Renal cortex interstitium (tissue), 11 donors: ENCODE data around the gene CUX1. TPM values are rescaled to one million over a fixed set of nuclear protein-coding genes. Genes with fewer than 3 reads are reported as not detected.

Experiments used
- DNase-seq, 11 donors: peaks; one replicate each; pipeline ENCODE4 v3.0.0-alpha.2; 2013; ENCODE audit warnings: low read depth in 9 of 11, low spot score in 4 of 11; ENCODE audit errors: extremely low read depth in 1 of 11
- polyA plus RNA-seq, 3 donors: library from polyadenylated mRNA; unstranded; fragments of 120-200 nt; gene quantifications; one replicate each; pipeline ENCODE4 v1.2.1, GENCODE V29; 2013; ENCODE audit not compliant: insufficient read length in 3 of 3

Gene CUX1
- polyA plus RNA-seq, 3 donors: 93.9 to 103 (median 98.0) TPM

DNA sequence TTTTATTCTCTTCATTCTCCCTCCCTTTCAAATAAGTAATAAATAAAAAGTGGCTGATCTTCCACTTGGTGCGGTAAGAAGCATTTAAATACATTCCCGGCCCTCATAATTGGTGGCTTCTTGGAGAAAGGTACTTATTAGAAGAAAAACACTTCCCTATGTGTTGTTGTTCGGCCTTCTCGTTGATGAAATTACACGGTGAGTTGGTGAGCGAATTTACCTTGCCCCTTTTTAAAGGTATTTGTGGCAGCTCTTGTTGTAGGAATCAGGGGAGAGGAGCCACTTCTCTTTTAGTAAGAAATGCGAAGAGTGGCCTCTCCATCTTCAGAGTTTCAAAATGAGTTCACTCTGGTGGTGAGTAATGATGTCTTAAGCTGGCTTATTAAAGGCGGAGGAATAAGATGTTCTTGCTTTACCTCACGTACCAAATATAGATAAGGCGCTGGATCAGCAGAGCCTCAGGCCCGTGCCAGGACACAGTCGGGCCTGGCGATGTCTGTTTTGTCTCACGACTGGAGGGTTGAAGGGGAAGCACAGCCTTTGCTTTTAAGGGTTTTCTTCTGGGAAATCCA is 135.9 kb downstream of the CUX1 start:
- no peak for DNase-seq

DNA sequence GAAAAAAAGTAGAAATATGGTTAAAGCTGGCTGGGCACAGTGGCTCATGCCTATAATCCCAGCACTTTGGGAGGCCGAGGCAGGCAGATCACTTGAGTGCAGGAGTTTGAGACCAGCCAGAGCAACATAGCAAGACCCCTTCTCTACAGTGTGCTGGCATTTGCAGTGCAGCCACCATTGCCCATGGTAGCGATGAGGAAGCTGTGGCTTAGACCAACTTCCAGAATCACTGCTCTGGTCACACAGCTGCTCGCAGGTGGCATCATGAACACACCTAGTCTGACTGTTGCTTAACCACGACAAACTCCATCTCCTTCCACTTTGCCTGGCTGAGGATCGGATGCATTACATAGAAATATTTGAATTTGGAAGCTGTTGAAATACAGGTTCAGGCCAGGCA is 137.1 kb downstream of the CUX1 start:
- no peak for DNase-seq

GRCh38 chr7:101956130-101956529 is 138.7 kb downstream of the CUX1 start:
- no peak for DNase-seq

- no peak for DNase-seq
Observed at GRCh38 chr7:101957744-101958525, 140.5 kb downstream of the CUX1 start.

GRCh38 chr7:101959342-101959741 is 141.9 kb downstream of the CUX1 start:
- DNase-seq: no peak

DNA sequence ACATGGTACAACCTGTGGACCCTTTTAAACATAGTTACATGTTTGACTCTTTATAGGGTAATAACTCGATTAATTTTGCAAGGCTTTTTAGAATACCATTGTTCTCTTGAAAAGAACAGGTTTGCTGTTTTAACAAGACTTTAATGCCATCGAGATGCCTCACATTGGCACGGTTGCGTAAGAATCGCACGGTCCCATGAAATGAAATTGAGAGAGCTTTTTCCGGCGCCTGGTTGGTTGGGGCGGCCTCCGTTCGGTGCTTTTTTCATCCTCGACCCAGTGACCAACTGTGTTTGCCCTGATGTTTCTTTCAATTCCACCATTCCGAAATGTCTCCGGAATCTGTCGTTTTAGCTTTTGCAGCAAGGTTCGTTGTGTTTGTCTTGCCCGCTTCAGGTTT is 142.4 kb downstream of the CUX1 start:
- DNase-seq: no peak

- no peak for DNase-seq
Observed at GRCh38 chr7:101960323-101960722, 142.9 kb downstream of the CUX1 start.

DNA sequence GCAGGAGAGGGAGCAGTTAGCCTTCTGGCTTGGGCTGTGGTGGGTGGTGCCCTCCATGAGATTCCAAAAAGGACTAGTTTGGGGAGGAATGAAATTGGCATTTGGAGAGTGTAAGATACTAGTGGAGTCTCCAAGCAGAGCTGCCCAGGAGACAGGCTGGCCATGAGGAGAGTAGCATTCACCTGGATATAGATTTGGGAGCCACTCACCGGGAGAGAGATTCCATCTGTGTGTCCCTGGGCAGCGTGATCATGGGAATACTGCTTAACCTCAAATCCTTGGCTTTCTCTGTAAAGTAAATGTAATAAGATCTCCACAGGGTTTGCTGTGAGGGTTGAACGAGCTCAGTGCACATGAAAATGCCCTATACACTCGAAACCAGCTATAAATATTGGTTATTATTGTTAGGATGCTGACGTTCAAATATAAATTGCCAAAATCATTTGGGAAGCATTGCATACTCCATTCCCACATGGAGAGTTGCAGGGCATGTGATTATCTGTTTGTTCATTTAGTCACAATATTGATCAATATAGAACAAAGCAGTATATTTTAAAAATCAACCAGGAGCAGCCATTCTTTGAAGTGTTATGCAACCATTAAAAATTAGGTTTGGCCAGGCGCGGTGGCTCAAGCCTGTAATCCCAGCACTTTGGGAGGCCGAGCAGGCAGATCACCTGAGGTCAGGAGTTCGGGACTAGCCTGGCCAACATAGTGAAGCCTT is 143.7 kb downstream of the CUX1 start:
- no peak for DNase-seq

DNA sequence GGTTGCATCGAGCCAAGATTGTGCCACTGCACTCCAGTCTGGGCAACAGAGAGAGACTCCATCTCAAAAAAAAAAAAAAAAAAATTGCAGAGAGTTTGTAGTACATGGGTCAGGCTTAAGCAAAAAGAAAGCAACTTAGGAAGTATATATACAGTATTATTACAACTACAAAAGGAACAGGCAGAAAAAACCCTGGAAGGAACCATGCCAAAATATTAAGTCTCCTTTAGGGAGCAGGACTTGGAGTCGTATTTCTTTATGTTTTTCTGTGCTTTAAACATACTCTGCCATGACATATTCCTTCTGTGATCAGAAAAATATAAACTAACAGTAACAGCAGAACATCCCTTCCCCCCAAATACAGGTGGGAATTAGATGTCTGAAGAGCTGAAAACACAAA is 144.4 kb downstream of the CUX1 start:
- no peak for DNase-seq

DNA sequence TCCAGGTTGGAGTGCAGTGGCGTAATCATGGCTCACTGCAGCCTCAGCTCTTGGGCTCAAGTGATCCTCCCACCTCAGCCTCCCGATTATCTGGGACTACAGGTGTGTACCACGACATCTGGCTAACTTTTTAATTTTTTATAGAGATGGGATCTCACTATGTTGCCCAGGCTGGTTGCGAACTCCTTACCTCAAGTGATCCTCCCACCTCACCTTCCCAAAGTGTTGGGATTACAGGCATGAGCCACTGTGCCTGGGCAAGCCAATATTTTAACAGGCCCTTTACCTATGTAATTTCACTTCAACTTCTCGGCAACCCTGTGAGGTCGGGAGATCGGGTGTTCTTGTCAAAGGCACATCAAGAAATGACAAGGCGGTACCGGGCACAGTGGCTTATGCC is 146.3 kb downstream of the CUX1 start:
- no peak for DNase-seq

DNA sequence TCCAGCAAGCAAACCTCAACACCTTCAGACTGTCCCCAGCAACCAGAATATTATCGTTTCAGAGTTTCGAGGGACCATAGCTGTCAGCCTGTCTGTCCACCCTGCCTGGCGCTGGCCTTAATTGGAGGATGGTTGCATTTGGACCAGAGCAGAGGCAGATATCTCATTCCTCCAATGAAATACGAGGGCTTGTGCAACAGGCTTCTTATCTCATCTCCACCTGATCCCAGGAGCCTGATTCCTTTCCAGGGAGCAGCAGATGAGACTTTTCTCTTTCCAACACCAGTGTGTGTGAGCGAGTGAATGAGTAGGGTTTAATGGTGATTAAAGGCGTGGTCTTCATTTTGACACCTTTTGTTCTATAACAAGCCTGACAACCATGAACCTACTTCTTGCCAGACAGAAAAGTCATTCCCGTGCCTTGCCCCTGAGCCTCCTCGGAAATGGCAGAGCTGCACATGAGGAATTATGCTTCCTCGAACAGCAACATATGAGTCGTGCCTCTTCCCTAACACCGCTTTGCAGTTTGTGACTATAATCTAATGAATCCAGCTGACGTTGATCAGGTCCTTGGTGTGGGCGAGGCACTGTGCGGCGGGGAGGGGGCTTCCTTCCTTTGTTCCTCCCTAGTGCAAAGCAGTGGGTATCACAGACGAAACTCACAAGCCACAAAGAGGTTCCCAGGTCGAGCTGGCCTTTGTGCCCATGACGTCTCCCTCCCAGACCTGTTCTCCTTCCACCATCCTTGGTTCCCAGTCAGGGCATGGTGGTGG is 147.4 kb downstream of the CUX1 start:
- no peak for DNase-seq

DNA sequence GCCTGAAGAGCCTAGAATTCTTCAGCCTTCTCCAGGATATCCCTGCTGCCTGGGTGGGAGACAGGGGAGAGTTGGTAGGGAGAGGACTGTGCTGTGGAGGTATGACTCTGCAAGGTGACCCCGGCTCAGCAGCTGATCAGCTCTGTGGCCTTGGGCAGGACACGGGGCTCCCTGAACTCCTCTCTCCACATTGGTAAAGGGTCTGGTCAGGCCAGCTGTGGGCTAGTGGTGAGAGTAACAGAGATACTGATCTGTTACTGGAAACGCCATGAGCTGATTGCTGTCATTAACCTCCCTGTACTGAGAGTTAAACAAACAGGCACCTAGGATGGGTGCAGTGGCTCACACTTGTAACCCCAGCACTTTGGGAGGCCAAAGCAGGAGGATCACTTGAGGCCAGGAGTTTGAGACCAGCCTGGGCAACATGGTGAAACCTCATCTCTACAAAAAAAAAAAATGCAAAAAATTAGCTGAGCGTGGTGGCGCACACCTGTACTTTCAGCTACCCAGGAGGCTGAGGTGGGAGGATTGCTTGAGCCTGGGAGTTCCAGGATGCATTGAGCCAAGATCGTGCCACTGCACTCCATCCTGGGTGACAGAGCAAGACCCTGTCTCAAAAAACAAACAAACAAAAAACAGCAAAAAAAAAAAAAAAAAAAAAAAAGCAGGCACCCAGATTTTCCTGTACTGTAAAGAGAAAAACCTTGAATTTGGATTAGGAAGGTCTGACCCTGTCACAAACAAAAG is 151.5 kb downstream of the CUX1 start:
- DNase-seq: no peak

- no peak for DNase-seq
Observed at GRCh38 chr7:101969997-101970585, 152.7 kb downstream of the CUX1 start.

DNA sequence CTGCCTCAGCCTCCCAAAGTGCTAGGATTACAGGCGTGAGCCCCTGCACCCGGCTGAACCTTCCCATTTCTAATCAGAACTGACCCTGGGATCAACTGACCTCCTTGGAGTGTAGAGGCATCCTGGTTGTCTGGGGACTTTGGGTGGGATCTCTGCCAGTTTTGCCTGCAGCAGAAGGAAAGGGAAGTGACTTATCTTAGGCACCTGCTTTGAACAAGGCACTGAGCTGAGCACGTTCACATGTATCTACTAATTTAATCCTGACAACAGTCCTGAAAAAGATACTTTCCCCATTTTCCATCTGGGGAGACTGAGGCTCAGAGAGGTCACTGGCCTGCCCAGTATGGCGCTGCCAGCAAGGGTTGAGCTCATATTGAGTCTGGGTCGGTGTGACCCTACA is 153.4 kb downstream of the CUX1 start:
- no peak for DNase-seq

DNA sequence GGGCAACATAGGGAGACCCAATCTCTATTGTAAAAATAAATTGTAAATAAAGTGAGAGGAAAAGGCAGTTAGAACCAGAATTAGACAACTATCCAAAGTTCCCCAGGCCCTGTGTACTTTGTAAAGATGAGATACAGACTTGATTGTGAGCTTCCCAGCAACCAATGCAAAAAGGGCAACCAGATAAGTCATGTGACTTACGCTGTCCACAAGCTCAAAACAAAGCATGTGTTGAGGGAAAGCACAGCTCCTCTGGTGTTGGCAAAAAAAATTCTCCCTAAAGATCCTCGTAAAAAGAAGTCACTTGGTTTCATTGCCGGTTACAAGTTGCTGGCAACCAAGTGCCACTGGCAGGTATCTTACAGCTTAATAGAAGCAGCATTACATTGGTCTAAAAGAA is 154.0 kb downstream of the CUX1 start:
- DNase-seq: no peak

DNA sequence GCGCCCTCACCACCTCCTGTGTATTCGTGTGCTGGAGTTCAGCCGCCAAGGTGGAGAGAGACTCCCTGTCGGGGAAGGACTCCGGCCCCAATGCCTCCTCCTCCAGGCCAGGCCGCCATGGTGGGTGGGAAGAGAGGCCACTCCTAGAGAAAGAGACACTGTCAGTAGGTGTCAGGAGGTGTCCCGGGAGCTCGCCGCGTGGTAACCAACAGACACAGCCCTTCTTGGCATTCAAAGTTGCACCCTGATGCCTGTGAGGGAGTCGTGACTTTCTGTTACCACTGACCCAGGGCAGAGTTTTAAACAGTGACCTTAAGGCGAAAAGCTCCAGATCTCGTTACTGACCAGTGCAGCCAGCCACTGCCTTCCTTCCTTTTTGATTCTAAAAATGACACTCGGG is 155.2 kb downstream of the CUX1 start:
- no peak for DNase-seq

GRCh38 chr7:101973130-101973529 is 155.7 kb downstream of the CUX1 start:
- no peak for DNase-seq

- DNase-seq: no peak
Observed at GRCh38 chr7:101974393-101974792, 157.0 kb downstream of the CUX1 start.

DNA sequence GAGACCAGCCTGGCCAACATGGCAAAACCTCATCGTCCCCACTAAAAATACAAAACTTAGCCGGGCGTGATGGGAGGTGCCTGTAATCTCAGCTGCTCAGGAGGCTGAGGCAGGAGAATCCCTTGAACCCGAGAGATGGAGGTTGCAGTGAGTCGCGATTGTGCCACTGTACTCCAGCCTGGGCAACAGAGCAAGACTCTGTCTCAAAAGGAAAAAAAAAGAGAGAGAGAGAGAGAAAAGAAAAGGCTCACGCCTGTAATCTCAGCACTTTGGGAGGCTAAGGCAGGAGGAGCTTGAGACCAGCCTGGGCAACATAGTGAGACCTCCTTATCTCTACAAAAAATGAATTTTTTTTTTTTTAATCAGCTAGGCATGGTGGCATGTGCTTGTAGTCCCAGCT is 157.6 kb downstream of the CUX1 start:
- DNase-seq: no peak
